Erythroblast (primary cell): ENCODE measurements around the gene MRC2.

Experiments
- DNase-seq, 2 experiments: peaks; one replicate each; lab custom pipeline; 2025; lab: John Stamatoyannopoulos, UW
- GATA1 ChIP-seq: IDR thresholded peaks from 2 replicates; pipeline ENCODE4 v1.6.1; 2011; ENCODE audit warnings: low read depth, mild to moderate bottlenecking, control low read depth, low read length, moderate library complexity
- POLR2A ChIP-seq: IDR thresholded peaks from 2 replicates; pipeline ENCODE4 v1.6.1; 2011; ENCODE audit warnings: mild to moderate bottlenecking, low read length

The MRC2 gene

DNA sequence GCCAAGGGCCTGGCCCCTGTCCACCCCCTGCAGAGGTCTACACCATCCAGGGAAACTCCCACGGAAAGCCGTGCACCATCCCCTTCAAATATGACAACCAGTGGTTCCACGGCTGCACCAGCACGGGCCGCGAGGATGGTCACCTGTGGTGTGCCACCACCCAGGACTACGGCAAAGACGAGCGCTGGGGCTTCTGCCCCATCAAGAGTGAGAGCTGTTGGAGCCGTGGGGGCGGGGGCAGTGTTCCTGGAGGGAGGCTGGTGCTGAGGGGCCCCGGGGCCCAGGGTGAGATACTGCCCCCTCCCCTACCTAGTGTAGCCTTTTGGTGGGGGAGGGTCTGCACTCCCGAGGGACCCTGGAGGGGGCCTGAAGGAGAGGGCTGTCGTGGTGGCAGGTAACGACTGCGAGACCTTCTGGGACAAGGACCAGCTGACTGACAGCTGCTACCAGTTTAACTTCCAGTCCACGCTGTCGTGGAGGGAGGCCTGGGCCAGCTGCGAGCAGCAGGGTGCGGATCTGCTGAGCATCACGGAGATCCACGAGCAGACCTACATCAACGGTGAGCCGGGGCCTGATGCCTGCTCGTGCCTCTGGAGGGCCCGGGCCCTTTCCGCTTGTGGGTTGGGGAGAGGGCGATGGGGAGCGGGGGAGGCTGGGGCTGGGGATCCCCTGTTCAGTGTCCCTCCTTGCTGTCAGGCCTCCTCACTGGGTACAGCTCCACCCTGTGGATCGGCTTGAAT lies 38.8 kb downstream of the MRC2 start:
- DNase-seq, result no peak
- TF ChIP-seq GATA1 (no peak), POLR2A (no peak)

DNA sequence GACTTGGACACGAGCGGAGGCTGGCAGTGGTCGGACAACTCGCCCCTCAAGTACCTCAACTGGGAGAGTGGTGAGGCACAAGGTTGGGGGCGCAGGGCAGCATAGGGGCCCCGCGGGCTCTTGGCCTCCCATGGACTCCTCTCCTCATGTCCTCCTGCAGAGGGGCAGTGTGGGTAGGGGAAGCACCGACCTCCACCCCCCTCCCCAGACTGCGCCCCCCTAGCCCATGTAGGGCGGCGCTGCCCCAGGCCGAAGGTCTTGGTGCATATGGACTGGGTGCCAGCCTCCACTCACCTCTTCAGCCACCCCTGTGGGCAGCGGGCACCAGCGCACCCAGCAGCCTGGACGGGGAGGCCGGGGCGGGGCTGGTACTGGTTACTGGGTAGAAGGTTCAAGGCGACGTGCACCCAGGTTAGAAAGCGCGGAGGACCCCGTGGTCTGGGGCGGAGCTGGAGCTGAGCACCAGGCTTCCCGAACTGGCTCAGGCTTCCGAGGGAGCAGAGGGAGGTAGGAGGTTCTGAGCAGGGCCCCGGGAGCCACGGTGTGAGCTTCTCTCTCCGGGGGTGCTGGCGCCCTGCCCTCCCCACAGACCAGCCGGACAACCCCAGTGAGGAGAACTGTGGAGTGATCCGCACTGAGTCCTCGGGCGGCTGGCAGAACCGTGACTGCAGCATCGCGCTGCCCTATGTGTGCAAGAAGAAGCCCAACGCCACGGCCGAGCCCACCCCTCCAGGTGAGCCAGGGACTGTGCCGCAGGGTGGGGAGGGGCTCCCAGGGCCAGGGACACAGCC lies 39.5 kb downstream of the MRC2 start:
- no peak for DNase-seq
- TF ChIP-seq GATA1, result no peak
- no peak for TF ChIP-seq POLR2A

DNA sequence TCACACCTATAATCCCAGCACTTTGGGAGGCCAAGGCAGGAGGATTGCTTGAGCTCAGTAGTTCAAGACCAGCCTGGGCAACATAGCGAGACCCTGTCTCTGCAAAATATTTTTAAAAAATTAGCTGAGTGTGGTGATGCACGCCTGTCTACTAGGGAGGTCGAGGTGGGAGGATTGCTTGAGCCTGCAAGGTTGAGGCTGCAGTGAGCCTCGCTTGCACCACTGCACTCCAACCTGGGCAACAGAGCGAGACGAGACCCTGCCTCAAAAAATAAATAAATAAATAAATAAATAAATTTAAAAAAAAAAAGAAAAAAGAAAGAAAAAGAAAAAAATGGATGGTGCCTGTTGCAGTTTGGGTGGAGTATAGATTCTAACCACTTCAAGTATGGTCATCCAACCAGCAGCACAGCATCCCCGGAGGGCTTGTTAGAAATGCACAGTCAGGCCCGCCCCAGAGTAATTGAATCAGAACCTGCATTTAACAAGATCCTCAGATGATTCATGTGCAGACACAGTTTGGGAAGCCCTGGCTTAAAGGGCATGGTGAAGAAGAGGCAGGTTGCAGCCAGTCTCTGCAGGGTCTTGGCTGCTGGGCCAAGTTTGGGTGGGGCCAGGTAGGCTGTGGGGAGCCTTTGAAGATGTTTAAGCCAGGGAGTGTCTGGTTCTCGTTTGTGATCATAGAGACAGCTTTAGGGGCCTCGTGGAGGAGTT lies 40.8 kb downstream of the MRC2 start:
- TF ChIP-seq POLR2A, result no peak
- no peak for DNase-seq

DNA sequence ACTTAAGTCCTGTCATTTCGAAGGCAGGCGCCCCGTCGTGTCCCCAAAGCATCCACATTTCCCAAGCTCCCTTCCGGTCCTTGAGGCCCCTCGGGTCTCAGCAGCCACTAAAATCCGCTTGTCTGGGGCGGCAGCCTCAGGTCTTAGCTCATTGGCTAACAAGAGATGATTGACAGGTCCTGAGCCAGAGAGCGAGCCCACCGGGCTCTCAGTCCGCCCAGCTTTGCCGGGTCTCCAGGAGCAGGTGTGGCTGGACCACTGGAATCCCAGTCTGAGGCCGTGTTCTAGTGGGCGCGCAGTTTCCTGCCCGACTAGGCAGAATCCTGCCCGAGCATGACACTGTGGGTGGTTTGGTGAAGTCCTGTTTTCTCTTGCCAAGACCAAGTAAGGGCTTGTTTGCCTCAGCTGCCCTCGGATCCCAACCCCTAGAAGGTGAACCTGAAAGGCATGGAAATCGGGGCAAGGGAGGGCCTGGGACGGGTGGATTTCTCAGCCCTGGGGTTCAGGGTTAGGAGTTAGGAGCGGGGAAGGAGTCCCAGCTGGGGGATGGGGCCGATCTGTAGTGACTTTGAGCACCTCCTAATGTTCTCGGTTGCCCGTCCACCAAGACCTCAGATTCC lies 42.8 kb downstream of the MRC2 start:
- no peak for DNase-seq
- TF ChIP-seq GATA1, result no peak
- no peak for TF ChIP-seq POLR2A

DNA sequence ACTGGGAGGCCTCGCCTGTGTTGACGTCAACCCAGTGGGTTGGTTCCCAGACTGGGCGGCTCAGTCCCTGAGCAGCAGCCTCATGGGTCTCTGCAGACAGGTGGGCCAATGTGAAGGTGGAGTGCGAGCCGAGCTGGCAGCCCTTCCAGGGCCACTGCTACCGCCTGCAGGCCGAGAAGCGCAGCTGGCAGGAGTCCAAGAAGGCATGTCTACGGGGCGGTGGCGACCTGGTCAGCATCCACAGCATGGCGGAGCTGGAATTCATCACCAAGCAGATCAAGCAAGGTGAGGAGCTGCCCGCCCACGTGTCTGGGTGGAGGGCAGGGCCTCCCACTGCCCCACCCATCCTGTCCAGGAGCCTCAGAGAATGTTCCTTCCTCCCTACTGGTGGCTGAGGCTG lies 44.1 kb downstream of the MRC2 start:
- DNase-seq, result no peak
- TF ChIP-seq POLR2A (no peak), GATA1 (no peak)

DNA sequence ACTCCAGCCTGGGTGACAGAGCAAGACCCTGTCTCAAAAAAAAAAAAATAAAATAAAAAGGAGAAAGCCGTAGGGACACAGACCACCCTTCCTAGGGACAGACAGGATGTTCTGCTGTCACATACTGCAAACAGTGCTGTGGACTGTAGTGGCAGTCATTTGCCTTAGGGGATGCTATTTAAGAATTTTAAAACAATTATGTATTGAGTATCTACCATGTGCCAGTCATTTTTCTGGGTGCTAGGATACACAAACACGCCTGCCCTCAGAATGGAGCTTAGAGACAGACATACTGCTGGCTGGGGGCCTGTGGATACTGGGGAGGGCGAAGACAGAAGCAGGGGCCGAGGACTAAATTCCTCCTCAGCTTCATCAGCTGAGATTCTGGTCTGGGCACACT lies 45.5 kb downstream of the MRC2 start:
- TF ChIP-seq GATA1 (no peak), POLR2A (no peak)
- DNase-seq, result no peak

DNA sequence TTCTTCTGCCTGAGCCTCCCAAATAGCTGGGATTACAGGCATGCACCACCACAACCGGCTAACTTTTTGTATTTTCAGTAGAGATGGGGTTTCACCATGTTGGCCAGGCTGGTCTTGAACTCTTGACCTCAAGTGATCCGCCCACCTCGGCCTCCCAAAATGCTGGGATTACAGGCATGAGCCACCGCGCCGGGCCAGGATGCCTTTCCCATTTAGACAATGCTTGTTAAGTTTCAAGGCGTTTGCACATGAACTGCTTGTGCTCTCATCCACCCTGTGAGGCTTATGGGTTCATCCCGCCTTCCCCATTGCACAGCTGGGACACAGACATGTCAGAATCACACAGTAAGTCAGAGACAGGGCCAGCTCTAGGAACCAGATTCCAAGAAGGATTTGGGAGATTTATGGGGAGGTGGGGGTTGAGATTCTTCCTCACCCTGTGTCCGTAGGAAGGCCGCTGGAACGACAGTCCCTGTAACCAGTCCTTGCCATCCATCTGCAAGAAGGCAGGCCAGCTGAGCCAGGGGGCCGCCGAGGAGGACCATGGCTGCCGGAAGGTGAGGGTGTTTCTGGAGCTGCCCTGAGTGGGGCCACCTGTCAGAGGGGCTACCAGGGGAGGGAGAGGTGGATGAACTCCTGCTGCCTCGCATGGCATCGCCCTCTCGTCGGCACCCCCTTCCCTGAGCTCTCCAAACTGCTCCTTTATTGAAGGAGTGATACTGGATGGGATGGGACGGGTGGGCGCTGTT lies 46.3 kb downstream of the MRC2 start:
- TF ChIP-seq POLR2A, result no peak
- DNase-seq, result no peak

DNA sequence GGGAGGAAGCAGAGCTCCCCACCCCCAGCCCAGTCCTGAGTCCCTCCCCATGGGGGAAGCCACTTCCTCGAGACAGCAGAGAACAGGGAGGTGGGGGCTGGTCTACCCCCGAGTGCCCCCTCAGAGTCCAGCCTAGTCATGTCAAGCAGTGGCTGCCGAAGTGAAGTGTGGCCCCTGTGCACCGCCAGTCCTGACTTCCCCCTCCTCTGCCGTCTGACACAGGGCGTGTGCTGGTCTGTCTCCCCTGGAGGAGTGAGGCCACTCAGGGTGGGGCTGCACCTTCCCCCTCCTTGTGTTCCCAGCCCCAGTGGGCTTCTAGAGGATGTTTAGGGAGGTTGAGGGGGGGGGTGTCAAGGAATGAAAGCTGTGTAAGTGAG lies 46.9 kb downstream of the MRC2 start:
- no peak for DNase-seq
- TF ChIP-seq POLR2A, result no peak
- no peak for TF ChIP-seq GATA1

DNA sequence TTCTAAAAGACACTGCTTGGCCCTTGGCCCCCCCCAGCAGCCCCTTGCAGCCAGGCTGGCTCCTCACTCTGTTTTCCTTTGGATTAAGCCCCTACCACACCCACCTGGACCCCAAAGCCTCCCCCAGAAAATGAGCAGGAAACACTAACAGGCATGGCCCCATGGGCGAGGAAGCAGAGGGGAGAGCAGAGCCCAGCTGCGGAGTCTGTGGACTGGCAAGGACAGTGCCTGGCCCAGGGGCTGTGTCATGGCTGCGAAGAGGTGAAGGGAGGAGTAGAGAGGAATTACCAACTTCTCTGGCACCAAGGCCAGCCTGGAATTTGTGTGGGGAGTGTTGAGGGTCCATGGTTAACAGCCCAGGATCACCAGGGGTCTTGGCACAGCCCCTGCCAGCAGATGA lies 47.4 kb downstream of the MRC2 start:
- DNase-seq, result no peak
- no peak for TF ChIP-seq POLR2A
- TF ChIP-seq GATA1, result no peak

DNA sequence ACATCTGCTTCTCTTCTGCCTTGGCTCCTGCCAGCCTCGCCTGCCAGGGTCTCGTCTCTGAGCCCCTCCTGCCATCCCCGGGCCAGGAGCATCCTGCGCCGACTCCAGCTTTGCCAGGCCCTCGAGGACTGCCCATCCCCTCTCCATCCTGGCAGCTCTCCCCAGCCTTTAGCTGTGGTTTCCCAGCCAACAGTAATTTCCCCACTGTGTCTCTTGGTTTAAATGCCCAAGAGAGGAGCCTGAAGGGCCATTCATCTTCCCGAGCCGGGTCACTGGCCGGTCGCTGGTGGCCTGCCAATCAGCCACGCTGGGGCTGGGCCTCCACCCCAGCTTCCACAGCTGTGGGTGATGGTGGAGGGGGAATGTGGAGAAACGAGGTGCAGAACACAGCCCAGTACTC lies 47.8 kb downstream of the MRC2 start:
- TF ChIP-seq GATA1 (no peak), POLR2A (no peak)
- DNase-seq, result no peak

DNA sequence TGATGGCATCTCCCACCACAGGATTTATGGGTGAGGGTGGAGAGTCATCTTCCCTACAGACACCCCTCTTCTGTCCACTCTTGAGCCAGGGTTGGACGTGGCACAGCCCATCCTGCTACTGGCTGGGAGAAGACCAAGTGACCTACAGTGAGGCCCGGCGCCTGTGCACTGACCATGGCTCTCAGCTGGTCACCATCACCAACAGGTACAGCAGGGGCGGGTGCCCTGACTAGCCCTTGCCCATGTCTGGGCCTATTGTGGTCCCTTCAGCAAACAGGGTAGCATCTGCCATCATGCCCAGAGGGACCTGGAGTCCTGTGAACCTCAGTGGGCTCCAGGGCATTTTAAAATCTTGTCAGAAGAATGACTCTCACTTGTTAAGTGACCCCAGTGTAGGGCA lies 48.2 kb downstream of the MRC2 start:
- no peak for TF ChIP-seq GATA1
- DNase-seq, result no peak

DNA sequence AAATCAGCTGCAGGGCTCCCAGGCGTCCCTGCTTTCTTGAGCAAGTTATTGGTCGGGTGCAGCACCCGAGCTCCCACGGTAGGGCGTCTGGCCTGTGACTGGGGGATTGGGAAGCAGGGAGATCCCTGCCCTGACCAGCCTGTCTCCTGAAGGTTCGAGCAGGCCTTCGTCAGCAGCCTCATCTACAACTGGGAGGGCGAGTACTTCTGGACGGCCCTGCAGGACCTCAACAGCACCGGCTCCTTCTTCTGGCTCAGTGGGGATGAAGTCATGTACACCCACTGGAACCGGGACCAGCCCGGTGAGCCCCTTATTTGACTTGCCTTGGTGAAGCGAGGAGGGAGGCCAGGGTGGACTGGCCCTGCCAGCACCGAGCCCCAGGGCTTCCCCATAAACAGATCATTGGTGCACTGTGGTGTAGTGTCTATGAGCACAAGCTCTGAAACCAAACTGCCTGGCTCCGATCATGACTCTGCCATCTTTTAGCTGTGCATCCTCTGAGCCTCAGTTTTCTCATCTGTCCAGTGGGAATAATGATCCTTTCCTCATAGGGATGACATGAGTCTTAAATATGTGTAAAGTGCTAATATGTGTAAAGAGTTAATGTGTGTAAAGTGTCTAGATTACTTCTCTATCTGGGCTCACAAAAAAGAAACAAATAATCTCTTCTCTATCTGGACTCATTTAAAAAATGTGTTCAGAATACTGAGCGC lies 48.9 kb downstream of the MRC2 start:
- no peak for DNase-seq
- TF ChIP-seq POLR2A, result no peak
- no peak for TF ChIP-seq GATA1
